COLO668 (cell line): ENCODE measurements around the gene PTGES3.
"Not testable (repeated sequence)": the region's sequence is repeated elsewhere in the genome, so short reads cannot be mapped to it uniquely, and the experiment has no call there.

Experiments
- DNase-seq: peaks from one replicate; lab custom pipeline; 2025; ENCODE audit not compliant: unreplicated experiment; lab: John Stamatoyannopoulos, UW

PTGES3 gene

DNA sequence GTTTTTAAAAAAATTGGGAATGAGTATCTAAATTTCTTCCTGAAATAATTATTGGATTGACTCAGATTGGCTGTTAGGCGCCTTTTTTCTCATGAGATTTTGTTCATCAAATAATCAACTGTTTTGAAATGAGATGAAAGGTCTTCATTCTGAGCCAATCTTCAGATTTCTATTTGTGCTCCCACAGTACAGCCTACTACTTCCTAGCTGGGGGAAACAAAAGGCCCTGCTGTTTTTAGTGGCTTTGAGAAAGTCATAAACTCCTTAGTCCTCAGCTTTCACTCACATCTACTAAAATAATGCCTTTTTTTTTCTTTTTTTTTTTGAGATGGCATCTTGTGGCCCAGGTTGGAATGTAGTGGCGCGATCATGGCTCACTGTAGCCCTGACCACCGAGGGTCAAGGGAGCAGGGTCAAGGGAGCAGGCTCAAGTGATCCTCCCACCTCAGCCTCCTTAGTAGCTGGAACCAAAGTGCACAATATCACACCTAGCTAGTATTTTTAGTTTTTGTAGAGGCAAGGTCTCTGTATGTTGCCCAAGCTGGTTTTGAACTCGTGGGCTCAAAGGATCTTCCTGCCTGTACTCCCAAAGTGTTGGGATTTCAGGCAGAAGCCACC, 21.8 kb upstream of the PTGES3 start:
- no peak for DNase-seq

DNA sequence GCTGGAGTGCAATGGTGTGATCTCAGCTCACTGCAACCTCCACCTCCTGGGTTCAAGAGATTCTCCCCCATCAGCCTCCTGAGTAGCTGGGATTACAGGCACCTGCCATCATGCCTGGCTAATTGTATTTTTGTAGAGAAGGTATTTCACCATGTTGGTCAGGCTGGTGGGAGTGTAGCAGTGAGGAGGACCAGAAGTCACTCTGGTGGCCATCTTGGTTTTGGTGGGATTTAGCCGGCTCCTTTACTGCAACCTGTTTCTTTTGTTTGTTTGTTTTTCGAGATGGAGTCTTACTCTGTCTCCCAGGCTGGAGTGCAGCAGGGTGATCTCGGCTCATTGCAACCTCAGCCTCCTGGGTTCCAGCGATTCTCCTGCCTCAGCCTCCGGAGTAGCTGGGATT, 16.4 kb upstream of the PTGES3 start:
- not testable (repeated sequence) for DNase-seq

DNA sequence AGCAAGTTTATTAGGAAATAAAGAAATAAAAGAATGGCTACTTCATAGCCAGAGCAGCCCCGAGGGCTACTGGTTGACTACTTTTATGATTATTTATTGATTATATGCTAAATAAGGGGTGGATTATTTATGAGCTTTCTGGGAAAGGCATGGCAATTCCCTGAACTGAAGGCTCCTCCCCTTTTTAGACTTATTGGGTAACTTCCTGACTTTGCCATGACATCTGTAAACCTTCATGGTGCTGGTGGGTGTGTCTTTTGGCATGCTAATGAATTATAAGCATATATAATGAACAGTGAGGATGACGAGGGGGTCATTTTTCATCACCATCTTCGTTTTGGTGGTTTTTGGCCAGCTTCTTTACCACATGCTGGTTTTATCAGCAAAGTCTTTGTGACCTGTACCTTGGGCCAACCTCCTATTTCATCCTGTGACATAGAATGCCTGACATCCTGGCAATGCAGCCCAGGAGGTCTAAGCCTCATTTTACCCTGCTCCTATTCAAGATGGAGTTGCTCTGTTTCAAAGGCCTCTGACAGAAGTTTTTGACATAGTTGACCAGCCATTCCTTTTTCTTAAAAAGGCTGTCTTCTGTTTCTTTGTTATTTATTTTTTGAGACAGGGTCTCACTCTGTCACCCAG, 11.1 kb upstream of the PTGES3 start:
- no peak for DNase-seq

DNA sequence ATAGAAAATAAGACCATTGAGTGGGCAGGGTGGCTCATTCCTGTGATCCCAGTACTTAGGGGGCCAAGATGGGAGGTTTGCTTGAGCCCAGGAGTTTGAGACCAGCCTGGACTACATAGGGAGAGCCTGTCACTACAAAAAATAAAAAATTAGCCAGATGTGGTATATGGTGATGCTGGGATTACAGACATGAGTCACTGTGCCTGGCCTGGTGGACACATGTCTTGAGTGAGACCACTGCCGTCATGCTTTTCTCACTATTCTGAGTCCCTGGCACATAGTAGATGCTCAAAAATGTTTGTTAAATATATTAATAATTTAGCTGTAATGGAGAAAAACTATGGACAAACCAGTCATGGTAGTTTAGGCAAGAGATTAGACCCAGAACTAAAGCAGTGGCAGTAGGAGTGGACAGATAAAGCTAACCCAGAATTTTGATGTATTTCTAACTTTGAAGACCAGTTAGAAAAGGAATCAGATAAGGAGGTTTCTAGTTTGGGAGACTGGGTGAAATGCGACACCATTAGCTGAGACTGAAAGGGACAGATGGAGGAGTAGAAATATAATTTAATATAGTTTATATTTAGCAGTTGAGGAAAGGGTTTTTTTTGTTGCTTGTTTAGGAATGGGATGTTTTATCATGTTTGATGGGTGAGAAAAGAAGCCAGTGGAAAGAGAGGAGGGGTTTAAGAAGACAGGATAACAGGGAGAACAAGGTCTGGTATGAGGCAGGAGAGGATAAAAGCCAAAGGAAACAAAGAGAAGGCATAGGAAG, 7.4 kb upstream of the PTGES3 start:
- DNase-seq: no peak

DNA sequence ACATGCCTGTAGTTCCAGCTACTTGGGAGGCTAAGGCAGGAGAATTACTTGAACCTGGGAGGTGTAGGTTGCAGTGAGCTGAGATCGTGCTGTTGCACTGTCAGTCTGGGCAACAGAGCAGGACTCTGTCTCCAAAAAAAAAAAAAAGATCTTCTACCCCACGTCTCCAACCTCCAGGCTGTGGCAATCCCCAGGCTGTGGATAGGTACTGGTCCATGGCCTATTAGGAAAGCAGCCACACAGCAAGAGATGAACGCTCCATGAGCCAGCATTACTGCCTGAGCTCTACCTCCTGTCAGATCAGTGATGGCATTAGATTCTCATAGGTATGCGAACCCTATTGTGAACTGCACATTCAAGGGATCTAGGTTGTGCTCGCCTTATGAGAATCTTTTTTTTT, 6.1 kb upstream of the PTGES3 start:
- DNase-seq: no peak

DNA sequence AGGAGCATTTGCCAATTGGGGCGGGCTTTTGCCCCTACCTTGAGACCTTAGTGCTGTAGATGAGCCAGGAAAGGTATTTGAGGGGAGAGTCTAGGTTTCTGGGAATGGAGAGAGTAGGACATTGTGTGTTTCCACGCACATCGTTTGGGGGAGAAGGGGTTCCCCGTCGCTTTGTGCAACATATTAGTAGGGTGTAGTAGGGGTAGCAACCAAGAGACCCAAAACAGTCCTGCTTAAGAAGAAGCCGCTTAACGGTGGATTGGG, 694 bp upstream of the PTGES3 start:
- DNase-seq: no peak

DNA sequence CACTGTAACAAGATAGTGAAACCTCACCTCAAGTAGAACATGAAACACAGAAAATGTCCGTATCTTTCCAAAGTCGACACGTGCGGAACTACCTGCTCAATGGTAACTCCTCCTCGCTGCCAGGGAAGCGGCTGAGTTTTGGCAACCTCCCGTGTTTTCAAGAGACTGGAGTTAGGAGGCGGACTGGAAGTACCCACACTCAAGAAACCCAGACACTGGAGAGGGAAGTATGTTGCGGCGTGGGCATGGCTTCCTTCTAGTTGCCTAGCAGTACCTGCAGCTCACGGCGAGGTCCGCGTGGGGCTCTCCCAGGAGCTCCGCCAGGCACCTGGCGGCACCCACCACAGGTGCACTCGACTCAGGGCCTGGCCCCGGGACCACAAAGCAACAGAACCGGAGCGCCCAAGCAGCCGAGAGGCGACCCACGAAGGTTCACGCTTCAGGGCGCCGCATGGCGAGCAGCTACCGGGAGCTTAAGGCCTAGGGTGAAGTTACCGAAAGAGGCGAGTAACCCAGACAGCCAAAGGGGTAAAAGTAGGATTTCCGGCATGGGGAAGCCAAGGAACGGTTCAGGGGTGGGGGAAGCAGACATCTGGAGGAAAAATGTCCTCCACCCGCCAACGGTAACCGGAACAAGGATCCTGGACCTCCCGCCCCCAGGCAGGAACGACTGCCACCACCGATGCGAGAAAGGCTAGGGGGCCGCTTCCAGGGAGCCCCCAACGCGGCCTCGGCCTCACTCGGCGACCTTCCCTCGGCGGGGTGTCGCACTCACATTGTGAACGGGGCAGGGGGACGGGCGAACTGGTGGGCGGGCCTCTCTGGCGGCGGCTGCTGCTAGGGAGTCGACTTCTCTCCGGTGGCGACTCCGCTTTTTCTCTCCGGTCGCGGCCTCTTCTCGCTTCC, 608 bp downstream of the PTGES3 start:
- DNase-seq: peak; percentile 63

DNA sequence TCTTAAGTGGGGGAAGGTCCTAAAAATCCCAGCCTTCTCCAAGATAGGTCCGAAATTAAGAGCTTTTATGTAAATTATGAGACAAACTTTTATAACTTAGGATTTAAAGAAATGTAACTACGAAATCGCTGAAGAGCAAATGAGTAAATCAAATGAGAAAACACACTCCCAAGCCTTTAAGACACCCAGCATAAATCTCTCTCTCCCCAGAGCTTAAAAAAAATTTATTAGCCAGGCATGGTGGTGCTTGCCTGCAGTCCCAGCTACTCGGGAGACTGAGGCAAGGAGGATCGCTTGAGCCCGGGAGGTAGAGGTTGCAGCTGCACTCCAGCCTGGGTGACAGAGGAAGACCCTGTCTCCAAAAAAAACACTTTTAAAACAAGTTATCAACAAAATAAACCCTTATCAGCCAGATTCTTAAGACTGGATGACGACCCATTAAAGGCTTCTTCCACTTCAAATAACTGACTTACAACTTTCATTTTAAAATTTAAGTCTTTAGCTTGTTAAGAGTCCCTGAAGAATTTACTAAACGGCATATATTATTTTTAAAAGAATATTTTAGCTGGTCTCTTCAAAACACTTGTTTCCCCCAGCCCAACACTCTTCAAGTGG, 3.2 kb downstream of the PTGES3 start:
- DNase-seq: no peak

DNA sequence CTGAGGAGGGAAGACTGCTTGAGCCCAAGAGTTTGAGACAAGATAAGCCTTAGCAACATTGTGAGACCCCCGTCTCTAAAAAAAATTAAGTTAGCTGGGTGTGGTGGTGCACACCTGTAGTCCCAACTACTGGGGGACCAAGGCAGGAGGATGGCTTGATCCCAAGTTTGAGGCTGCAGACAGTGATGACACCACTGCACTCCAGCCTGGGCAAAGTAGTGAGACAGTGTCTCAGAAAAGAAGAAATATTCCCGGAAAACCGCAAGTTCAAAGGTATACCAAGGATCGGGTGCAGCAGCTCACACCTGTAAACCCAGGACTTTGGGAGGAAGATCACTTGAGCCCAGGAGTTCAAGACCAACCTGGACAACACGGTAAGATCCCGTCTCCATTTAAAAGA, 5.8 kb downstream of the PTGES3 start:
- no peak for DNase-seq

DNA sequence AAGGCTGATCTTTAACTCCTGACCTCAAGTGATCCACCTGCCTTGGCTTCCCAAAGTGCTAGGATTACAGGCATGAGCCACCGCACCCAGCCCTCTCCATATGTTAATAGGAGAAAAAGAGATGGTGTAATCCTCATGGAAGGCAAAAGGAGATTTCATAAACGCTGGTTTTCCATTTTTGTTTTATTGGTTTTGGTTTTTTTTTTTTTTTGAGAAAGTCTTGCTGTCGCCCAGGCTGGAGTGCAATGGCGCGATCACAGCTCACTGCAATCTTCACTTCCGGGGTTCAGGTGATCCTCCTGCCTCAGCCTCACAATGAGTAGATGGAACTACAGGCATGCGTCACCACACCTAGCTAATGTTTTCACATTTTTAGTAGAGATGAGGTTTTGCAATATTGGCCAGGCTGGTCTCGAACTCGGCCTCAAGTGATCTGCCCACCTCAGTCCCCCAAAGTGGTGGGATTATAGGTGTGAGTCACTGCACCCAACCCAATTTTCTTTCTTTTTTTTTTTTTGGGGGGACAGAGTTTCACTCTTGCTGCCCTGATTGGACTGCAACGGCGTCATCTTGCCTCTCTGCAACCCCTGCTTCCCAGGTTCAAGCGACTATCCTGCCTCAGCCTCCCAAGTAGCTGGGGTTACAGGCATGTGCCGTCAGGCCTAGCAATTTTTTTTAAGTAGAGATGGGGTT, 8.1 kb downstream of the PTGES3 start:
- no peak for DNase-seq

DNA sequence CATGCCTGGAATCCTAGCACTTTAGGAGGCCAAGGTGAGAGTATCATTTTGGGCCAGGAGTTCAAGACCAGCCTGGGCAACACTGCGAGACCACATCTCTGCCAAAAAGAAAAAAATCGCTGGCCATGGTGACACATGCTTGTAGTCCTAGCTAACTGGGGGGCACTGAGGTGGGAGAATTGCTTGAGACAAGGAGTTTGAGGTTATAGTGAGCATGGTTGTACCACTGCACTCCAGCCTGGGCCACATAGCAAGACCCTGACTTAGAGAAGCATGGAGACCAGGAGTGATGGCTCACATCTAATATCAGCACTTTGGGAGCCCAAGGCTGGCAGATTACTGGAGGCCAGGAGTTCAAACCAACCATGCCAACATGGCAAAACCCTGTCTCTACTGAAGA, 9.2 kb downstream of the PTGES3 start:
- no peak for DNase-seq

DNA sequence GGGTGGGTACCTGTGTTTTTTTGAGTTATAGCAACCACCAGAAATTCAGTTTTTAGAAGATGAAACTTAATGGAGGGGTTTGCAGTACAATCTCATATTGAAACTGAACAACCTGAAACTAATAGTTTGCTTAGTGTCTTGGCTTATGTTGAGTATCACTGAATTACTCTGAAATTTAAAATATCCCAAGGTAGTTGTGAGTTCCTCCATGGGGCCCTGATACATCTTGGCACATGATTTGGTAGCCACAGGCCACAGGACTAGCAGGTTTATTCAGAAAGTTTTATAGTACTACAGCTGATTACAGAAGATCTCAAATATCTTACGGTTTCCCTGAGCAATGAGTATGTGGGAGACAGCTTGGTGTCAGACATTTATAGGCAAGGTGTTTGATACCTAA, 10.4 kb downstream of the PTGES3 start:
- no peak for DNase-seq

DNA sequence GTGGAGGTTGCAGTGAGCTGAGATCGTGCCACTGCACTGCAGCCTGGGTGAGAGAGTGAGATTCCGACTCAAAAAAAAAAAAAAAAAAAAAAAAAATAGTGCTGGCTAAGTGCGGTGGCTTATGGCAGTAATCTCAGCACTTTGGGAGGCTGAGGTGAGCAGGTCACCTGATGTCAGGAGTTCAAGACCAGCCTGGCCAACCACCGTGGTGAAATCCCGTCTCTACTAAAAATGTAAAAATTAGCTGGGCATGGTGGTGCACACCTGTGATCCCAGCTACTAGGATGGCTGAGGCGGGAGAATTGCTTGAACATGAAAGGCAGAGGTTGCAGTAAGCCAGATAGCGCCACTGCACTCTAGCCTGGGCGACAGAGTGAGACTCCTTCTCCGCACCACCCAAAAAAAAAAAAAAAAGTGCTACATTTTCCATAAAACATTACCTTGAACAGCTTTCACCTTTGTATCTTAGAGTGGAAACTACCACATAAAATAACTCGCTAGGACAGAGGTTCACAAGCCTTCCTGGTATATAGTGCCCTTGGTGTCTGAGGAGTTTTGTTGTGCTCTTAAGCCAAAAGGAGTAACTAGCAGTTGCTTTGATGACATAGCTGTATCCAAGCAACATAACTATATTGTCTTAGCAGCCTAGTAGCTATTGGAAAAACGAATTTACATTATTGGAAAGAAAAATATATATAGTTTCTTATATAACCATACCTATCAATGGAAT, 11.1 kb downstream of the PTGES3 start:
- no peak for DNase-seq

DNA sequence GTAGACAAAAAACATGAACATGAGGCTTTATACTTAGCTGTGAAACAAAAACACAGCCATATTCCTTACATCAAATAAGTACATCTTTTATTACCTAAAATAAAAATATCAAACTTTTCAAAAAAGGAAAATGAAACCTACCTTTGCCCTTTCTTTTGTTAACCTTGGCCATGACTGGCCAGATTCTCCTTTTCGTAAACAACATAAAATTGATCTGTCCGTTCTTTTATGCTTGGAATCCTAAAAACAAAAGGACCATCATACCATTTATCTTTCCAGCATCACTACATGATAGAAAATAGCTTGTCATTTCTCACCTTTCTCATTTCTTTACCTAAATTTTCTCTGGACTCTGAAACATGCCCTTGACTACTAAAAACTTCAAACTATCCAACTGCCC, 16.5 kb downstream of the PTGES3 start:
- no peak for DNase-seq

DNA sequence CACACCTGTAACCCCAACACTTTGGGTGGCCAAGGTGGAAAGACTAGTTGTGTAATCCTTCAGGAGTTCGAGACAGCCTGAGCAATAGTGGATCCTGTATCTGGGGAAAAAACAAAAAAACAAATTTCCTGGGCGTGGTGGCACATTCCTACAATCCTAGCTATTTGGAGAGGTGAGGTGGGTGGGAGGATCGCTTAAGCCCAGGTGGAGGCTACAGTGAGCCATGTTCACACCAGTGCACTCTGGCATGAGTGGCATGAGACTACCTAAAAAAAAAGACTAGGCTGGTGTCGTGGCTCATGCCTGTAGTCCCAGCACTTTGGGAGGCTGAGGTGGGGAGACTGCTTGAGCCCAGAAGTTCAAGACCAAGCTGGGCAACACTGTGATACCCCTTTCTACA, 17.2 kb downstream of the PTGES3 start:
- no peak for DNase-seq

DNA sequence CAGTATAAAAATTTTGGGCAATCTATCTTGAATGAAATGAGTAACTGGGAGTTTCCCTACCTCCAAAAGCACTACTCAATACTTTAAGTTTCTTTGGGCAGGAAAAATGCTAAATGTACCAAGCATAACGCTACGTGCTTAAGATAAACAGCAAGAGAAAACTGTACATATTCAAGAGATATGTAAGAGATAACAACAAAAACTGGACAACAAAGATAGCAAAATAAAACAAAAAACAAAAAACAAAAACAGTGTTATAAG, 20.0 kb downstream of the PTGES3 start:
- no peak for DNase-seq

DNA sequence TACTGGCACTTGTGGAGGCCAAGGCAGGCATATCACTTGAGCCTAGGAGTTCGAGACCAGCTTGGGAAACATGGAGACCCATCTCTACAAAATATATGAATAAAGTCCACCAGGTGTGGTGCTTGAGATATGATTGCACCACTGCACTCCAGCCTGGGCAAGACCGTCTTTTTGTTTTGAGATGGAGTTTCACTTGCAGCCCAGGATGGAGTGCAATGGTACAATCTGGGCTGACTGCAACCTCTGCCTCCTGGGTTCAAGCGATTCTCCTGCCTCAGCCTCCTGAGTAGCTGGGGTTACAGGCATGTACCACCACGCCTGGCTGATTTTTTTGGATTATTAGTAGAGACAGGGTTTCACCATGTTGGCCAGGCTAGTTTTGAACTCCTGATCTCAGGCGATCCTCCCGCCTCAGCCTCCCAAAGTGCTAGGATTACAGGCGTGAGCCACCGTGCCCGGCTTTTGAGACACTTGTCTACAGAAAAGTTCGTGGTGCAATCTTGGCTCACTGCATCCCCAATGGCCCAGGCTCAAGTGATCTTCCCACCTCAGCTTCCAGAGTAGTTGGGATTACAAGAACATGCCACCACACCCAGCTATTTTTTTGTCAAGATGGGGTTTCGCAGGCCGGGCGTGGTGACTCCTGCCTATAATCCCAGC, 26.0 kb downstream of the PTGES3 start:
- DNase-seq: no peak

DNA sequence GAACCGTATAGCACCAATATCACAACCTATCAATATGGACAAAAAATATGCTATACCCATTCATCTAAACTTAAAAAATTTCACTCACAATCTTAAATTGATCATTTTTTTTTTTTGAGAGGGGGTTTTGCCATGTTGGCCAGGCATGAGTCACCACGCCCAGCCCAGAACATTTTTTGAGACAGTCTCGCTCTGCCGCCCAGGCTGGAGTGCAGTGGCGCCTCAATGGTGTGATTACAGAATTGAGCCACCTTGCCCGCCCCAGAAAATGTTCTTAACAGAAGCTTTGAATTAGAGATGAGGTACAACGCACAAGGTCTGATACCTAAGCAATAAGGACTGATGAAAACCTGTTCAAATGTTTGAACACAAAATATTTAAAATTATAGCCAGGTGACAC, 26.5 kb downstream of the PTGES3 start:
- DNase-seq: no peak

DNA sequence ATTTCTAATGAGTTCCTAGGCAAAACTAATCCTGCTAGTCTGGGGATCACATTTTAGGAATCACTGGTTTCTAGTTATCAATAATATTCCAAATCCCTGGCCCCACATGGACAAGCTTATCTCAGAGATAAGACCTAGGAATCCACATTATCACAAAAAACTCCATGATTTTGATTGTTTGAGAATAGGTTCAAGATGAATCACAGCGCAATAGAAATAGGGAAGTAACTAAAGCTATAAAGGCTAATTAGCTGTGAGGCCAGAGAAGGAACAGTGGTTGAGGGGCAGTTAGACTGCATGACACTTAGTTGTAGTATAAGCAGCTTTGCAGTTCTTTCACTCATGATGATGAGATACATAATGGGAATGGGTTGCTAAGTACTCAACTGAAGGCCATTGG, 29.2 kb downstream of the PTGES3 start:
- DNase-seq: no peak
